ENCODE measurements around the gene CNOT3.

Gene CNOT3

GRCh38 chr19:54121259-54121658, 16.3 kb upstream of the CNOT3 start:
- DNase-seq (ENCODE audit: low read depth in 2 of 2), result no peak

- no peak for DNase-seq (ENCODE audit: low read depth in 2 of 2)
Measured at GRCh38 chr19:54123682-54124081, 13.9 kb upstream of the CNOT3 start.

GRCh38 chr19:54124393-54124792, 13.2 kb upstream of the CNOT3 start:
- no peak for DNase-seq (ENCODE audit: low read depth in 2 of 2)

- no peak for DNase-seq (ENCODE audit: low read depth in 2 of 2)
Measured at GRCh38 chr19:54125713-54126112, 11.8 kb upstream of the CNOT3 start.

- DNase-seq (ENCODE audit: low read depth in 2 of 2), result no peak
Measured at GRCh38 chr19:54127688-54128440, 9.7 kb upstream of the CNOT3 start.

GRCh38 chr19:54128441-54128725, 9.2 kb upstream of the CNOT3 start:
- DNase-seq (ENCODE audit: low read depth in 2 of 2), result no peak

- DNase-seq (ENCODE audit: low read depth in 2 of 2), result no peak
Measured at GRCh38 chr19:54128796-54129616, 8.6 kb upstream of the CNOT3 start.

GRCh38 chr19:54129617-54129996, 8.0 kb upstream of the CNOT3 start:
- no peak for DNase-seq (ENCODE audit: low read depth in 2 of 2)

GRCh38 chr19:54133312-54133956, 4.1 kb upstream of the CNOT3 start:
- DNase-seq (ENCODE audit: low read depth in 2 of 2), result no peak

- no peak for DNase-seq (ENCODE audit: low read depth in 2 of 2)
Measured at GRCh38 chr19:54133957-54134590, 3.5 kb upstream of the CNOT3 start.

GRCh38 chr19:54136086-54136863, 1.3 kb upstream of the CNOT3 start:
- no peak for DNase-seq (ENCODE audit: low read depth in 2 of 2)

GRCh38 chr19:54136864-54137698, 481 bp upstream of the CNOT3 start:
- peak; percentile 95 to 97 for DNase-seq (ENCODE audit: low read depth in 2 of 2)

- no peak for DNase-seq (ENCODE audit: low read depth in 2 of 2)
Measured at GRCh38 chr19:54138489-54139256, 1.1 kb downstream of the CNOT3 start.

- DNase-seq (ENCODE audit: low read depth in 2 of 2), result no peak
Measured at GRCh38 chr19:54141356-54141755, 3.8 kb downstream of the CNOT3 start.

GRCh38 chr19:54142166-54142780, 4.7 kb downstream of the CNOT3 start:
- DNase-seq (ENCODE audit: low read depth in 2 of 2), result no peak

GRCh38 chr19:54145541-54146158, 8.1 kb downstream of the CNOT3 start:
- no peak for DNase-seq (ENCODE audit: low read depth in 2 of 2)

- DNase-seq (ENCODE audit: low read depth in 2 of 2), result no peak
Measured at GRCh38 chr19:54147676-54148075, 10.1 kb downstream of the CNOT3 start.

- DNase-seq (ENCODE audit: low read depth in 2 of 2), result no peak
Measured at GRCh38 chr19:54148158-54148557, 10.6 kb downstream of the CNOT3 start.
